ENCODE measurements around the gene LIPC.
A peak's percentile ranks its signal among the peaks of the same experiment; 100 is the strongest.

LIPC gene

GRCh38 chr15:58476525-58477162 is 44.9 kb downstream of the LIPC start:
- no peak for TF ChIP-seq MAX (IDR thresholded peaks at IDR 0.05; ENCODE audit: low read depth, low read length)
- no peak for TF ChIP-seq CTCF (IDR thresholded peaks at IDR 0.05; ENCODE audit: low read depth, low read length)
- no peak for TF ChIP-seq MYC (IDR thresholded peaks at IDR 0.05; ENCODE audit: low read depth, low read length)
- no peak for TF ChIP-seq POLR2A (IDR thresholded peaks at IDR 0.05; ENCODE audit: extremely low read depth, insufficient read length)
- H3K4me3 ChIP-seq (ENCODE audit: low read depth, low read length) = peak overlapping the region; percentile 25
- peak; percentile 23 for DNase-seq (ENCODE audit: low read depth)

GRCh38 chr15:58477170-58477569 is 45.4 kb downstream of the LIPC start:
- peak; percentile 92 for DNase-seq (ENCODE audit: low read depth)
- H3K4me3 ChIP-seq (ENCODE audit: low read depth, low read length) = peak overlapping the region; percentile 25
- TF ChIP-seq POLR2A (IDR thresholded peaks at IDR 0.05; ENCODE audit: extremely low read depth, insufficient read length) (peak; percentile 38), MAX (IDR thresholded peaks at IDR 0.05; ENCODE audit: low read depth, low read length) (no peak), MYC (IDR thresholded peaks at IDR 0.05; ENCODE audit: low read depth, low read length) (peak; percentile 18; the same call in 1 of the 2 replicates)

- DNase-seq (ENCODE audit: low read depth) = no peak
- TF ChIP-seq POLR2A (IDR thresholded peaks at IDR 0.05; ENCODE audit: extremely low read depth, insufficient read length) (no peak), MYC (IDR thresholded peaks at IDR 0.05; ENCODE audit: low read depth, low read length) (no peak), MAX (IDR thresholded peaks at IDR 0.05; ENCODE audit: low read depth, low read length) (no peak), CTCF (IDR thresholded peaks at IDR 0.05; ENCODE audit: low read depth, low read length) (no peak)
- no peak overlapping the region for H3K4me3 ChIP-seq (ENCODE audit: low read depth, low read length)
Measured at GRCh38 chr15:58478035-58478434, 46.2 kb downstream of the LIPC start.

- H3K4me3 ChIP-seq (ENCODE audit: low read depth, low read length) = no peak overlapping the region
- TF ChIP-seq POLR2A (IDR thresholded peaks at IDR 0.05; ENCODE audit: extremely low read depth, insufficient read length) (no peak), MYC (IDR thresholded peaks at IDR 0.05; ENCODE audit: low read depth, low read length) (no peak), MAX (IDR thresholded peaks at IDR 0.05; ENCODE audit: low read depth, low read length) (no peak), CTCF (IDR thresholded peaks at IDR 0.05; ENCODE audit: low read depth, low read length) (no peak)
- no peak for DNase-seq (ENCODE audit: low read depth)
Measured at GRCh38 chr15:58478579-58478978, 46.8 kb downstream of the LIPC start.

GRCh38 chr15:58479941-58480340 is 48.1 kb downstream of the LIPC start:
- DNase-seq (ENCODE audit: low read depth) = no peak

More at GRCh38 chr15:58479941-58480340, 48.1 kb downstream of the LIPC start:
- no peak overlapping the region for H3K4me3 ChIP-seq (ENCODE audit: low read depth, low read length)
- TF ChIP-seq MAX (IDR thresholded peaks at IDR 0.05; ENCODE audit: low read depth, low read length) (no peak), POLR2A (IDR thresholded peaks at IDR 0.05; ENCODE audit: extremely low read depth, insufficient read length) (no peak), CTCF (IDR thresholded peaks at IDR 0.05; ENCODE audit: low read depth, low read length) (no peak), MYC (IDR thresholded peaks at IDR 0.05; ENCODE audit: low read depth, low read length) (no peak)
